HepG2 (cell line): ENCODE measurements around the gene LDLRAD3.

Experiments used
- CBX1 ChIP-seq: IDR thresholded peaks from one replicate; pipeline ENCODE4 v1.6.1; 2016; ENCODE audit warnings: antibody characterized with exemption, low read depth
- EP300 ChIP-seq, 3 experiments: sonication (generic) in 1 of 3; formaldehyde crosslinking in 1 of 3; IDR thresholded peaks; 2 replicates each; pipeline versions ENCODE4 v1.5.1 to v1.6.1; 2011 to 2020; ENCODE audit warnings: low read depth in 2 of 3, low read length in 2 of 3, borderline replicate concordance in 1 of 3, improper control_type of control experiment in 1 of 3, mild to moderate bottlenecking in 1 of 3, missing genetic modification reagents in 1 of 3, moderate library complexity in 1 of 3
- NR2F6 ChIP-seq, 2 experiments: IDR thresholded peaks; 2 replicates each; pipeline ENCODE4 v1.6.1; 2016; ENCODE audit warnings: antibody characterized with exemption in 1 of 2, mild to moderate bottlenecking in 1 of 2
- ZFAT ChIP-seq: sonication (generic); formaldehyde crosslinking; conservative IDR thresholded peaks from 2 replicates; pipeline ENCODE4 v1.8.1; 2023; ENCODE audit warnings: missing genetic modification reagents, inconsistent platforms
- TF ChIP-seq, protein P1 (sequence below): sonication (generic); formaldehyde crosslinking; IDR thresholded peaks from 2 replicates; pipeline ENCODE4 v1.5.0; 2020; ENCODE audit warnings: mild to moderate bottlenecking, missing genetic modification reagents, moderate library complexity

DNA sequence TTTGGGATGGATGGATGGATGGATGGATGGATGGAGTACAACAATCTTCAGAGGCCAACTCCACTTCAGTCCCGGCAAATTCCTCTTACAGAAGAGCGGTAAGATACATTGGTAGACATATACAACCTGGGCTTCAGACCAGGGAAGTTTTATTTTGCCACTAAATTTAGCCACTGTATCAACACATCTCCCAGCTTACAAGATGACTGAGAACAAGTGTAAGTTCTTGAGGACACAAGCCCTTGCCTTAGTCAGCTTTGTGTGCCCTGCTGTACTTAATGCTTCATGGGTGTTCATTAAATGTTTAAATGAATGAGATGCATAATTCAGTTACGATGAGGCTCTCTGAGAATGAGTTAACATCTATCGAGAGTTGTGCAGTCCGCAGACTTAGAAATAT, 217.7 kb downstream of the LDLRAD3 start:
- TF ChIP-seq NR2F6 (IDR thresholded peaks at IDR 0.05): no peak
- TF ChIP-seq NR2F6 (CRISPR knock-in tag; IDR thresholded peaks at IDR 0.05): no peak
- no peak for TF ChIP-seq CBX1
- TF ChIP-seq ZFAT (CRISPR knock-in tag): no peak
- TF ChIP-seq EP300 (IDR thresholded peaks at IDR 0.05; ENCODE audit: low read depth in 2 of 2, low read length in 2 of 2): no peak
- no peak for TF ChIP-seq EP300 (CRISPR knock-in tag; IDR thresholded peaks at IDR 0.05; ENCODE audit: borderline replicate concordance)
- TF ChIP-seq, protein P1, sequence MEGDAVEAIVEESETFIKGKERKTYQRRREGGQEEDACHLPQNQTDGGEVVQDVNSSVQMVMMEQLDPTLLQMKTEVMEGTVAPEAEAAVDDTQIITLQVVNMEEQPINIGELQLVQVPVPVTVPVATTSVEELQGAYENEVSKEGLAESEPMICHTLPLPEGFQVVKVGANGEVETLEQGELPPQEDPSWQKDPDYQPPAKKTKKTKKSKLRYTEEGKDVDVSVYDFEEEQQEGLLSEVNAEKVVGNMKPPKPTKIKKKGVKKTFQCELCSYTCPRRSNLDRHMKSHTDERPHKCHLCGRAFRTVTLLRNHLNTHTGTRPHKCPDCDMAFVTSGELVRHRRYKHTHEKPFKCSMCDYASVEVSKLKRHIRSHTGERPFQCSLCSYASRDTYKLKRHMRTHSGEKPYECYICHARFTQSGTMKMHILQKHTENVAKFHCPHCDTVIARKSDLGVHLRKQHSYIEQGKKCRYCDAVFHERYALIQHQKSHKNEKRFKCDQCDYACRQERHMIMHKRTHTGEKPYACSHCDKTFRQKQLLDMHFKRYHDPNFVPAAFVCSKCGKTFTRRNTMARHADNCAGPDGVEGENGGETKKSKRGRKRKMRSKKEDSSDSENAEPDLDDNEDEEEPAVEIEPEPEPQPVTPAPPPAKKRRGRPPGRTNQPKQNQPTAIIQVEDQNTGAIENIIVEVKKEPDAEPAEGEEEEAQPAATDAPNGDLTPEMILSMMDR (CRISPR knock-in tag): no peak
